ENCODE measurements around the gene SPEN.

SPEN gene

DNA sequence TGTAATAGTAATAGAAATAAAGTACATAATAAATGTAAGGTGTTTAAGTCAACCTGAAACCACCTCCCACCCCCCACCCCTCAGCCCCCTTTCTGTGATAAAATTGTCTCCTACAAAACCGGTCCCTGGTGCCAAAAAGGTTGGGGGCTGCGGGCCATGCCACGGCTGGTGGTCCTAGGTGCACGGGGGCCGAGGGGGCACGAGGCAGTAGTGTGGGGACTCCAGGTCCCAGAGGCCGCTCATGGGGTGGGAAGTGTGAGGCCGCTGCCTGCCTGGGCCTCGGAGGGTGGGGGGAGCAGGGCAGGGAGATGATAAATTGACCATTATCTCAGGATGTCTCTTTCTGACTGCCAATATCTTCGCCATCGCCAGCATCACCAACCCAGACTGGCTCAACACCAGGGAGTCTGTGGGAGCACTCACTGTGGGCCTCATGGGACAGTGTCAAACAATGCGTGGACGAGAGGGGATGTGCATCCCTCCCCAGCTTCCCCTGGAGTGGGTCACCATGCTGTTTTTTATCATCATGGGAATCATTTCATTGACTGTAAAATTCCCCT lies 121.9 kb downstream of the SPEN start:
- no peak overlapping the region for H3K4me3 Mint-ChIP-seq
- peaks cover 86% of the 10 kb centered on the region for H3K36me3 Mint-ChIP-seq (ENCODE audit: low read depth)
- H3K27me3 Mint-ChIP-seq (ENCODE audit: low read depth, poor library complexity), result peaks cover 11% of the 10 kb centered on the region
- no peak overlapping the region for H3K27ac Mint-ChIP-seq
- peaks cover 28% of the 10 kb centered on the region for H3K9me3 Mint-ChIP-seq
- H3K4me1 Mint-ChIP-seq, result peaks cover 17% of the 10 kb centered on the region
- no peak for DNase-seq
- TF ChIP-seq, protein P1, sequence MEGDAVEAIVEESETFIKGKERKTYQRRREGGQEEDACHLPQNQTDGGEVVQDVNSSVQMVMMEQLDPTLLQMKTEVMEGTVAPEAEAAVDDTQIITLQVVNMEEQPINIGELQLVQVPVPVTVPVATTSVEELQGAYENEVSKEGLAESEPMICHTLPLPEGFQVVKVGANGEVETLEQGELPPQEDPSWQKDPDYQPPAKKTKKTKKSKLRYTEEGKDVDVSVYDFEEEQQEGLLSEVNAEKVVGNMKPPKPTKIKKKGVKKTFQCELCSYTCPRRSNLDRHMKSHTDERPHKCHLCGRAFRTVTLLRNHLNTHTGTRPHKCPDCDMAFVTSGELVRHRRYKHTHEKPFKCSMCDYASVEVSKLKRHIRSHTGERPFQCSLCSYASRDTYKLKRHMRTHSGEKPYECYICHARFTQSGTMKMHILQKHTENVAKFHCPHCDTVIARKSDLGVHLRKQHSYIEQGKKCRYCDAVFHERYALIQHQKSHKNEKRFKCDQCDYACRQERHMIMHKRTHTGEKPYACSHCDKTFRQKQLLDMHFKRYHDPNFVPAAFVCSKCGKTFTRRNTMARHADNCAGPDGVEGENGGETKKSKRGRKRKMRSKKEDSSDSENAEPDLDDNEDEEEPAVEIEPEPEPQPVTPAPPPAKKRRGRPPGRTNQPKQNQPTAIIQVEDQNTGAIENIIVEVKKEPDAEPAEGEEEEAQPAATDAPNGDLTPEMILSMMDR (IDR thresholded peaks at IDR 0.05), result no peak

DNA sequence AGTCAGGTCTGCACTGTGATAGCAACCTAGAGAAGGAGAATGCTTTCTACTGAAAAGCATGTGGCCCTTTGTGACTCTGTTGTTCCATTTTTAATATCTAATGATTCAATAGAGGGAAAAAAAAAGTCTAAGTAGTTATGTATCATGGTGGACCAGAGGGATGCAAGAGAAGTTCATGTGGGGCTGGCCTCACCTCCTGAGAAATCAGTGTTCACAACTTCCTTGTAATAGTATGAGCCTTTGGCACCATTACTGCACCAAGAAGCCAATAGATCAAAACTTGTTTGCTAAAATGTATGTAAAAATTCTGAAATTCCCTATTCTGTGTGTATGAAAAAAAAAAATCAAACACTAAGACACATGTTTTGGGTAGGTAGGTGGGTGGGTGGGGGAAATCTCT lies 123.4 kb downstream of the SPEN start:
- H3K36me3 Mint-ChIP-seq (ENCODE audit: low read depth), result peaks cover 74% of the 10 kb centered on the region
- DNase-seq, result no peak
- H3K4me3 Mint-ChIP-seq, result no peak overlapping the region
- H3K27me3 Mint-ChIP-seq (ENCODE audit: low read depth, poor library complexity), result peaks cover 11% of the 10 kb centered on the region
- peaks cover 28% of the 10 kb centered on the region for H3K9me3 Mint-ChIP-seq
- TF ChIP-seq, protein P1 (IDR thresholded peaks at IDR 0.05), result no peak
- H3K4me1 Mint-ChIP-seq, result peaks cover 17% of the 10 kb centered on the region
- H3K27ac Mint-ChIP-seq, result no peak overlapping the region

DNA sequence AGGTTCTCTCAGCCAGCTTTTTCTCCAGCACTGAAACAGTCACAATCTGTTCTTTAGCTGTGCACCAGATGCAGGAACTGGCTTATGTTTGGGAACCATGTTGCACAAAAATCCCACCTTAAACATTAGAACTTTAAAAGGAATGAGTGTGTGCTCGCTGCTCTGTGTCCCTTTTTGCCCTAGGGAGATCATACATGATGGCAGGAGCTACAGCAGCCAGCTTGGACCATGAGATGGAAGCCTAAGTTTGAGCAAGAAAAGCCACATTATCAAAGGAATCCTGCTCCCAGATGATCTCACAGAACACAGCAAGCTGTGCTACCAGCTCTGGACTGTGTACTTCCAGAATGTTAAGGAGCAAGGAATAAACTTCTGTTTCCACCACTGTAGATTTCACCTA lies 124.9 kb downstream of the SPEN start:
- peaks cover 60% of the 10 kb centered on the region for H3K36me3 Mint-ChIP-seq (ENCODE audit: low read depth)
- TF ChIP-seq, protein P1 (IDR thresholded peaks at IDR 0.05), result no peak
- no peak overlapping the region for H3K27ac Mint-ChIP-seq
- peaks cover 11% of the 10 kb centered on the region for H3K27me3 Mint-ChIP-seq (ENCODE audit: low read depth, poor library complexity)
- no peak for DNase-seq
- peaks cover 42% of the 10 kb centered on the region for H3K9me3 Mint-ChIP-seq
- H3K4me1 Mint-ChIP-seq, result peaks cover 18% of the 10 kb centered on the region
- H3K4me3 Mint-ChIP-seq, result no peak overlapping the region

DNA sequence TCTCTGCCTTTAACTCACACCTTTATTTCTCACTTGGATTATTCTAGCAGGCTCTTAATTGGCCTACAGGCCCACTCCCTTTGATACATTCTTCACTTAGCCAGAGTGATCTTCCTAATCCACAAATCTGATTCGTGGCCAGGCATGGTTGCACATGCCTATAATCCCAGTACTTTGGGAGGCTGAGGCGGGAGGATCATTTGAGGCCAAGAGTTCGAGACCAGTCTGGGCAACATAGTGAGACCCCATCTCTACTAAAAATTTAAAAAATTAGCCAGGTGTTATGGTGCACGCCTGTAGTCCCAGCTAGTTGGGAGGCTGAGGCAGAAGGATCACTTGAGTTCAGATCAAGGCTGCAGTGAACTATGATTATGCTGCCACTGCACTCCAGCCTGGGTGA lies 126.3 kb downstream of the SPEN start:
- Mint-ChIP-seq H3K4me3 (no peak overlapping the region), H3K36me3 (ENCODE audit: low read depth) (peaks cover 47% of the 10 kb centered on the region), H3K27ac (no peak overlapping the region), H3K9me3 (peaks cover 41% of the 10 kb centered on the region), H3K4me1 (peaks cover 18% of the 10 kb centered on the region), H3K27me3 (ENCODE audit: low read depth, poor library complexity) (peaks cover 7% of the 10 kb centered on the region)
- TF ChIP-seq, protein P1 (IDR thresholded peaks at IDR 0.05), result no peak
- no peak for DNase-seq

DNA sequence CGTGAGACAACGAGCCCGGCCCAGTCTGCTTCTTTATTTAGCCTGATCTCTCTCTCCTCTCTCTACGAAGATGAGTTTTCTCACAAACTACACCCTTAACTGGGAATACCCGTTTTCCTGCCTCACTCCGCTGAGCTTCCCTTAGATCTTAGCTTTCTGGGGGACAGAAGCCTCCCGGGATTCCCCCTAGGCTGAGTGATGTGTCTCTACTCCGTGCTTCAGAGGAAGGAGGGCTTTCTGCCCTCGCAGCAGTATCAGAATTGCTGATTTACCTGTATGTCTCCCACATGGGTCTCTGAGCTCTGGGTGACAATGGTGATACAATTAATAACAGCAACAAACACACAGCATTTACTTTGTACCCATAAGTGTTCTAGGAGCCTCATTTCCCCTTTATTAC lies 127.3 kb downstream of the SPEN start:
- H3K36me3 Mint-ChIP-seq (ENCODE audit: low read depth), result peaks cover 37% of the 10 kb centered on the region
- TF ChIP-seq, protein P1 (IDR thresholded peaks at IDR 0.05), result no peak
- peaks cover 18% of the 10 kb centered on the region for H3K4me1 Mint-ChIP-seq
- H3K27me3 Mint-ChIP-seq (ENCODE audit: low read depth, poor library complexity), result peaks cover 3% of the 10 kb centered on the region
- peak overlapping the region; percentile 72 for H3K27ac Mint-ChIP-seq
- peak overlapping the region; percentile 91 for H3K4me3 Mint-ChIP-seq
- peaks cover 44% of the 10 kb centered on the region for H3K9me3 Mint-ChIP-seq
- DNase-seq, result no peak

DNA sequence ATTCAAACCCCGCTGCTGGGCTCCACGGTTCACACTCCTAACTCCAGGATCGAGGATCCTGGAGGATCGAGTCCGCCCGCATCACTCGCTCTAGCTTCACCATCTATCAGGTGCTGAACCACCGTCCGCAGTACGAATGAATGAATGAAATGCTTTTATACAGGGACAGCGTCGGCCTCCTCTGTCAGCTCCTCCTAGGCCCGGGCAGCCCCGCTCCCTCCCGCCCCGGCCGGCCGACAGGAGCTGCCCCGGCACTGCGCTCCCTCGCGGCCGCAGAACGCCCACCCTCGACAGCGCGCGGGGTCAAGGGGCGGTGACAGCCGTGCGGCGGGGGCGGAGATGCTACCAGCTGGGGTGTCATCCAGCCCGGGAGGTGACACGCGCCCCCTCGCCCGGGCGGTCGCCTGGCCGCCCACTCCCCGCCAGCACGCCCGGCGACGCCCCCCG lies 127.9 kb downstream of the SPEN start:
- Mint-ChIP-seq H3K9me3 (peaks cover 39% of the 10 kb centered on the region), H3K4me3 (peak overlapping the region; percentile 91), H3K27me3 (ENCODE audit: low read depth, poor library complexity) (peaks cover 2% of the 10 kb centered on the region), H3K4me1 (peaks cover 18% of the 10 kb centered on the region), H3K27ac (peak overlapping the region; percentile 72), H3K36me3 (ENCODE audit: low read depth) (peaks cover 32% of the 10 kb centered on the region)
- DNase-seq, result peak; percentile 80
- TF ChIP-seq, protein P1 (IDR thresholded peaks at IDR 0.05), result no peak

All from nephron progenitor cell (in vitro differentiated cells).